ENCODE measurements around the gene RSPH3. TPM values are rescaled to one million over a fixed set of nuclear protein-coding genes. Genes with fewer than 3 reads are reported as not detected.

Gene RSPH3
- total RNA-seq, 1 donor from 2014 or later, result 9.7 TPM

GRCh38 chr6:158963020-158963808, 36.8 kb downstream of the RSPH3 start:
- peaks cover 24% of the 10 kb centered on the region for H3K36me3 Mint-ChIP-seq
- H3K4me1 Mint-ChIP-seq (ENCODE audit: unreplicated experiment), result no peaks in the 10 kb centered on the region
- DNase-seq (ENCODE audit: extremely low spot score, unreplicated experiment), result no peak
- no peak overlapping the region for H3K27ac Mint-ChIP-seq
- H3K27me3 Mint-ChIP-seq, result no peaks in the 10 kb centered on the region
- H3K4me3 Mint-ChIP-seq, result no peak overlapping the region
- peaks cover 4% of the 10 kb centered on the region for H3K9me3 Mint-ChIP-seq
- no peak for TF ChIP-seq CTCF (conservative IDR thresholded peaks at IDR 0.05)

- no peaks in the 10 kb centered on the region for H3K4me1 Mint-ChIP-seq (ENCODE audit: unreplicated experiment)
- no peak for DNase-seq (ENCODE audit: extremely low spot score, unreplicated experiment)
- no peaks in the 10 kb centered on the region for H3K27me3 Mint-ChIP-seq
- H3K36me3 Mint-ChIP-seq, result peaks cover 20% of the 10 kb centered on the region
- H3K27ac Mint-ChIP-seq, result no peak overlapping the region
- TF ChIP-seq CTCF (conservative IDR thresholded peaks at IDR 0.05), result no peak
- H3K4me3 Mint-ChIP-seq, result no peak overlapping the region
- H3K9me3 Mint-ChIP-seq, result no peaks in the 10 kb centered on the region
Observed at GRCh38 chr6:158962371-158962770, 37.6 kb downstream of the RSPH3 start.

GRCh38 chr6:158960026-158960425, 40.0 kb downstream of the RSPH3 start:
- no peaks in the 10 kb centered on the region for H3K27me3 Mint-ChIP-seq
- TF ChIP-seq CTCF (conservative IDR thresholded peaks at IDR 0.05), result no peak
- no peaks in the 10 kb centered on the region for H3K9me3 Mint-ChIP-seq
- no peak for DNase-seq (ENCODE audit: extremely low spot score, unreplicated experiment)
- no peaks in the 10 kb centered on the region for H3K4me1 Mint-ChIP-seq (ENCODE audit: unreplicated experiment)
- no peak overlapping the region for H3K27ac Mint-ChIP-seq
- H3K4me3 Mint-ChIP-seq, result no peak overlapping the region
- peaks cover 16% of the 10 kb centered on the region for H3K36me3 Mint-ChIP-seq

- no peak overlapping the region for H3K27ac Mint-ChIP-seq
- no peak overlapping the region for H3K4me3 Mint-ChIP-seq
- no peak for DNase-seq (ENCODE audit: extremely low spot score, unreplicated experiment)
- H3K9me3 Mint-ChIP-seq, result no peaks in the 10 kb centered on the region
- no peak for TF ChIP-seq CTCF (conservative IDR thresholded peaks at IDR 0.05)
- H3K4me1 Mint-ChIP-seq (ENCODE audit: unreplicated experiment), result no peaks in the 10 kb centered on the region
- H3K27me3 Mint-ChIP-seq, result no peaks in the 10 kb centered on the region
- peaks cover 16% of the 10 kb centered on the region for H3K36me3 Mint-ChIP-seq
Observed at GRCh38 chr6:158959552-158959951, 40.5 kb downstream of the RSPH3 start.

GRCh38 chr6:158958504-158959386, 41.3 kb downstream of the RSPH3 start:
- Mint-ChIP-seq H3K27ac (no peak overlapping the region), H3K4me1 (ENCODE audit: unreplicated experiment) (no peaks in the 10 kb centered on the region), H3K27me3 (no peaks in the 10 kb centered on the region), H3K9me3 (no peaks in the 10 kb centered on the region), H3K36me3 (peaks cover 16% of the 10 kb centered on the region), H3K4me3 (no peak overlapping the region)
- no peak for DNase-seq (ENCODE audit: extremely low spot score, unreplicated experiment)
- TF ChIP-seq CTCF (conservative IDR thresholded peaks at IDR 0.05), result no peak
